GM12872 (cell line): ENCODE measurements around the gene TNNI3.

Experiments used
- TF ChIP-seq, protein P1 (sequence below): IDR thresholded peaks from 3 replicates; pipeline ENCODE4 v1.5.1; 2011; ENCODE audit warnings: low read depth, mild to moderate bottlenecking, low read length, moderate library complexity; ENCODE audit not compliant: insufficient read depth

The TNNI3 gene

GRCh38 chr19:55193481-55193880, 35.9 kb upstream of the TNNI3 start:
- TF ChIP-seq, protein P1, sequence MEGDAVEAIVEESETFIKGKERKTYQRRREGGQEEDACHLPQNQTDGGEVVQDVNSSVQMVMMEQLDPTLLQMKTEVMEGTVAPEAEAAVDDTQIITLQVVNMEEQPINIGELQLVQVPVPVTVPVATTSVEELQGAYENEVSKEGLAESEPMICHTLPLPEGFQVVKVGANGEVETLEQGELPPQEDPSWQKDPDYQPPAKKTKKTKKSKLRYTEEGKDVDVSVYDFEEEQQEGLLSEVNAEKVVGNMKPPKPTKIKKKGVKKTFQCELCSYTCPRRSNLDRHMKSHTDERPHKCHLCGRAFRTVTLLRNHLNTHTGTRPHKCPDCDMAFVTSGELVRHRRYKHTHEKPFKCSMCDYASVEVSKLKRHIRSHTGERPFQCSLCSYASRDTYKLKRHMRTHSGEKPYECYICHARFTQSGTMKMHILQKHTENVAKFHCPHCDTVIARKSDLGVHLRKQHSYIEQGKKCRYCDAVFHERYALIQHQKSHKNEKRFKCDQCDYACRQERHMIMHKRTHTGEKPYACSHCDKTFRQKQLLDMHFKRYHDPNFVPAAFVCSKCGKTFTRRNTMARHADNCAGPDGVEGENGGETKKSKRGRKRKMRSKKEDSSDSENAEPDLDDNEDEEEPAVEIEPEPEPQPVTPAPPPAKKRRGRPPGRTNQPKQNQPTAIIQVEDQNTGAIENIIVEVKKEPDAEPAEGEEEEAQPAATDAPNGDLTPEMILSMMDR: no peak

DNA sequence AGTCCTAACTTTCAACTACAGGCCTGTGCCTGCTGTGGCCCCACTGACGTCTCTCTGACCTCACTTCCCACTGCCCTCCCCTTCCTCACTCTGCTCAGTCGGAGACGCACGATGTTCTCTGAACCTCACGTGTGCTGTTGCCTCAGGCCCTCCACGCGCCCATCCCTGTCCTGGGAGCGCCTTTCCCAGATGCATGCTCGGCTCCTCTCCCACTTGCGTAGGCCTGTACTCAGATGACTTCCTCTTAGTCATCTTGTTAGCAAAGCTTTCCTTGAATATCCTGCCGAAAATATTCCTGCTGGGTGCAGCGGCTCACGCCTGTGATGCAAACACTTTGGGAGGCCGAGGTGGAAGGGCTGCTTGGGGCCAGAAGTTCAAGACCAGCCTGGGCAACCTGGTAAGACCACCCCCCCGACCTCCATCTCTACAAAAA, 31.9 kb upstream of the TNNI3 start:
- TF ChIP-seq, protein P1: no peak

GRCh38 chr19:55188625-55189024, 31.1 kb upstream of the TNNI3 start:
- TF ChIP-seq, protein P1: no peak

DNA sequence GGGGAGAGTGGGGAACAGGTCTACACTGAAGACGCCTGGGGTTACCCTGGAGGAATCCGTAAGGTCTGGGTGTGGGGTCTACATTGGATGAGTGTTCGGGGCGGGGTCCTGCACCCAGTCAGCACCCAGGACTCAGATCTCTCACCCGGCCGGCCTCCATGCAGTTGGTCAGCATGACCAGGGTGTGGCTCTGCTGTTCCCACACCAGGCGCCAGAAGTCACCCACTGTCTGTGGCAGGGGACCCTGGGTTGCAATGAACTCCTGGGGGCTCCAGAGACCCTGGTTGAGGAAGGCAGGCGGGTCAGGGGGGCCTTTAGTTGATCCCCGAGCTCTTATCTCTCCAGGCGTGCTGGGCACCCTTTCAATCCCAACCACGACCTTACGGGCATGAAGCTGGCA, 28.5 kb upstream of the TNNI3 start:
- TF ChIP-seq, protein P1: no peak

DNA sequence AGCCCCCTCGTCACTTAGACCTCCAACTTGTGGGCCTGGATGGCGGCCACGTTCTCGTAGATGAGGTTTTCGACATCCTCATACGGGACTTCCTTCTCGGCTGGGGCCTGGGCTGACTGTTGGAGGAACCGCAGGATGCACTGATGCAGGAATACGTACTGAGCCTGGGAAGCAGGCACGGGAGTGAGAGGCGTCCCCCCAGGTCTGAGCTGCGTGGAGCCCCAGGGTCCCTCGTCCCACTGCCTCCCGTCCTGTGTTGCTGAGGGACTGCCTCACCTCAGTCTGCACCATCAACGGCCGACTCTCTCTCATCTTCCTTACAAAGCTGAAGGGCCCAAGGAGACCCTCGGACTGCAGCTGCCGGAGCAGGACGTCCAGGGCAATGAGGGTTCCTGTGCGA, 24.2 kb upstream of the TNNI3 start:
- TF ChIP-seq, protein P1: no peak

GRCh38 chr19:55179606-55180484, 22.3 kb upstream of the TNNI3 start, which contains the start of gene SYT5:
Gene SYT5 (minus strand): TSS chr19:55180289. CDS start chr19:55179041, 1,248 bp downstream.
- TF ChIP-seq, protein P1: no peak

GRCh38 chr19:55178781-55179599, 21.5 kb upstream of the TNNI3 start:
- TF ChIP-seq, protein P1: no peak
